Tibial artery (tissue), 4 donors: ENCODE measurements around the gene NPR3.

Experiments used
- DNase-seq, 2 donors: peaks; one replicate each; pipeline ENCODE4 v3.0.0-alpha.2; 2019
- H3K27ac ChIP-seq, 2 donors: fragments of 200-600 bp; sonication (generic) in 1 of 2; 1 replicate in 1 of 2; 2 replicates in 1 of 2; pipeline ENCODE4 v1.5.1; 2018 to 2019; ENCODE audit warnings: mild to moderate bottlenecking in 1 of 2
- H3K27me3 ChIP-seq, 2 donors: fragments of 200-600 bp; sonication (generic) in 1 of 2; one replicate each; pipeline versions ENCODE4 v1.5.1 to v1.6.0; 2016 to 2019
- H3K36me3 ChIP-seq, 3 donors: fragments of 200-600 bp; sonication (generic) in 2 of 3; one replicate each; pipeline ENCODE4 v1.5.1; 2016 to 2019; ENCODE audit warnings: mild to moderate bottlenecking in 2 of 3
- H3K4me1 ChIP-seq, 4 donors: fragments of 200-600 bp; sonication (generic) in 2 of 4; 1 replicate in 3 of 4; 2 replicates in 1 of 4; pipeline ENCODE4 v1.5.1; 2016 to 2019
- H3K4me3 ChIP-seq, 2 donors: fragments of 200-600 bp; sonication (generic) in 1 of 2; 1 replicate in 1 of 2; 2 replicates in 1 of 2; pipeline ENCODE4 v1.5.1; 2018 to 2019; ENCODE audit warnings: mild to moderate bottlenecking in 2 of 2
- H3K9me3 ChIP-seq, 3 donors: fragments of 200-600 bp; sonication (generic) in 1 of 3; one replicate each; pipeline ENCODE4 v1.5.1; 2016 to 2019
- CTCF ChIP-seq, 2 experiments: fragments of 200-600 bp in 1 of 2; fragments of 450-650 bp in 1 of 2; IDR thresholded peaks; one replicate each; pipeline ENCODE4 v1.5.1; 2017 to 2019; ENCODE audit warnings: antibody characterized with exemption in 2 of 2, mild to moderate bottlenecking in 1 of 2, moderate library complexity in 1 of 2
- intact Hi-C: fragments of 100-400 bp; cut with DNase I; formaldehyde crosslinking; loops from one replicate; pipeline ENCODE4 v1.15.0; 2023; ENCODE audit warnings: low total_unique reads

The NPR3 gene

GRCh38 chr5:32686799-32687498, 24.2 kb upstream of the NPR3 start:
- no peaks in the 10 kb centered on the region for H3K36me3 ChIP-seq
- no peaks in the 10 kb centered on the region for H3K27me3 ChIP-seq
- H3K4me1 ChIP-seq, result peaks cover 0 to 63% (median 15%) of the 10 kb centered on the region in 4 donors
- peak overlapping the region in 1 of 2 donors; percentile 43 for H3K27ac ChIP-seq
- peaks cover 0 to 7% (median 4%) of the 10 kb centered on the region in 3 donors for H3K9me3 ChIP-seq
- no peak overlapping the region for H3K4me3 ChIP-seq
- DNase-seq, result no peak
- intact Hi-C loops, result no loop called here
- TF ChIP-seq CTCF (IDR thresholded peaks at IDR 0.05), result no peak

GRCh38 chr5:32687499-32687831, 23.7 kb upstream of the NPR3 start:
- Histone ChIP-seq H3K4me1 (peaks cover 0 to 68% (median 16%) of the 10 kb centered on the region in 4 donors), H3K9me3 (peaks cover 0 to 7% (median 4%) of the 10 kb centered on the region in 3 donors), H3K27me3 (no peaks in the 10 kb centered on the region), H3K27ac (peak overlapping the region; percentile 42 to 43), H3K36me3 (no peaks in the 10 kb centered on the region), H3K4me3 (no peak overlapping the region)
- DNase-seq, result no peak
- intact Hi-C loops, result no loop called here
- TF ChIP-seq CTCF (IDR thresholded peaks at IDR 0.05), result no peak

GRCh38 chr5:32690153-32690552, 21.0 kb upstream of the NPR3 start:
- Histone ChIP-seq H3K4me3 (no peak overlapping the region), H3K27ac (peak overlapping the region in 1 of 2 donors; percentile 6), H3K4me1 (peaks cover 0 to 64% (median 19%) of the 10 kb centered on the region in 4 donors), H3K9me3 (no peaks in the 10 kb centered on the region), H3K27me3 (no peaks in the 10 kb centered on the region), H3K36me3 (no peaks in the 10 kb centered on the region)
- intact Hi-C loops, result no loop called here
- no peak for TF ChIP-seq CTCF (IDR thresholded peaks at IDR 0.05)
- no peak for DNase-seq

GRCh38 chr5:32690666-32691065, 20.5 kb upstream of the NPR3 start:
- Histone ChIP-seq H3K27ac (peak overlapping the region; percentile 6 to 13), H3K36me3 (no peaks in the 10 kb centered on the region), H3K4me1 (peaks cover 0 to 64% (median 19%) of the 10 kb centered on the region in 4 donors), H3K4me3 (no peak overlapping the region), H3K9me3 (no peaks in the 10 kb centered on the region), H3K27me3 (no peaks in the 10 kb centered on the region)
- no peak for DNase-seq
- intact Hi-C loops, result no loop called here
- no peak for TF ChIP-seq CTCF (IDR thresholded peaks at IDR 0.05)

- DNase-seq, result no peak
These were observed 18.9 kb upstream of the NPR3 start for GRCh38 chr5:32692036-32692746.

More at GRCh38 chr5:32692036-32692746, 18.9 kb upstream of the NPR3 start:
- Histone ChIP-seq H3K36me3 (no peaks in the 10 kb centered on the region), H3K27ac (peak overlapping the region; percentile 1 to 54), H3K9me3 (no peaks in the 10 kb centered on the region), H3K4me1 (peaks cover 0 to 51% (median 15%) of the 10 kb centered on the region in 4 donors), H3K4me3 (no peak overlapping the region), H3K27me3 (no peaks in the 10 kb centered on the region)
- TF ChIP-seq CTCF (IDR thresholded peaks at IDR 0.05), result no peak
- intact Hi-C loops, result no loop called here
